ENCODE measurements around the gene KIF1B.
"Not testable (repeated sequence)": the region's sequence is repeated elsewhere in the genome, so short reads cannot be mapped to it uniquely, and the experiment has no call there.

Gene KIF1B

GRCh38 chr1:10237157-10237539, 26.8 kb downstream of the KIF1B start:
- no peak for DNase-seq

- no peak for DNase-seq
These were observed 31.8 kb downstream of the KIF1B start for GRCh38 chr1:10242135-10242534.

GRCh38 chr1:10242811-10243210, 32.4 kb downstream of the KIF1B start:
- no peak for DNase-seq

- DNase-seq, result no peak
These were observed 35.3 kb downstream of the KIF1B start for GRCh38 chr1:10245674-10246073.

GRCh38 chr1:10249808-10250457, 39.6 kb downstream of the KIF1B start:
- DNase-seq, result no peak

- DNase-seq, result no peak
These were observed 40.3 kb downstream of the KIF1B start for GRCh38 chr1:10250663-10251062.

- DNase-seq, result not testable (repeated sequence)
These were observed 41.1 kb downstream of the KIF1B start for GRCh38 chr1:10251325-10252108.

GRCh38 chr1:10252508-10252907, 42.1 kb downstream of the KIF1B start:
- no peak for DNase-seq

- DNase-seq, result no peak
These were observed 42.8 kb downstream of the KIF1B start for GRCh38 chr1:10253149-10253548.

- DNase-seq, result no peak
These were observed 43.4 kb downstream of the KIF1B start for GRCh38 chr1:10253755-10254154.

GRCh38 chr1:10257851-10258250, 47.5 kb downstream of the KIF1B start:
- DNase-seq, result no peak

- not testable (repeated sequence) for DNase-seq
These were observed 49.2 kb downstream of the KIF1B start for GRCh38 chr1:10259547-10259946.

- no peak for DNase-seq
These were observed 53.2 kb downstream of the KIF1B start for GRCh38 chr1:10263450-10264082.

GRCh38 chr1:10265027-10265426, 54.7 kb downstream of the KIF1B start:
- DNase-seq, result no peak

GRCh38 chr1:10265900-10266299, 55.5 kb downstream of the KIF1B start:
- no peak for DNase-seq

- no peak for DNase-seq
These were observed 56.9 kb downstream of the KIF1B start for GRCh38 chr1:10267319-10267718.

GRCh38 chr1:10267921-10268320, 57.6 kb downstream of the KIF1B start:
- no peak for DNase-seq

- DNase-seq, result no peak
These were observed 60.7 kb downstream of the KIF1B start for GRCh38 chr1:10271090-10271489.

- DNase-seq, result no peak
These were observed 61.5 kb downstream of the KIF1B start for GRCh38 chr1:10271869-10272268.

GRCh38 chr1:10272274-10272673, 61.9 kb downstream of the KIF1B start:
- no peak for DNase-seq

GRCh38 chr1:10278880-10279279, 68.5 kb downstream of the KIF1B start:
- DNase-seq, result no peak

GRCh38 chr1:10280439-10281350, 70.3 kb downstream of the KIF1B start:
- no peak for DNase-seq

Data from KG1 (cell line).